Activated gamma-delta T cell treated with anti-CD3 and anti-CD28 coated beads, Interleukin-2, amount 50 U/mL, for 16 hours (primary cell): ENCODE measurements around the gene NFIB.

Experiments used
- DNase-seq: peaks from one replicate; pipeline ENCODE4 v3.0.0-alpha.2; 2020; ENCODE audit warnings: low read depth

NFIB gene

GRCh38 chr9:14313951-14314423, at the start of gene NFIB:
Gene NFIB (minus strand): TSS chr9:14314141. CDS start chr9:14313511, 630 bp downstream.
- DNase-seq, result no peak

GRCh38 chr9:14362175-14362574, 48.2 kb upstream of the NFIB start:
- DNase-seq, result no peak

GRCh38 chr9:14361074-14361473, 47.1 kb upstream of the NFIB start:
- no peak for DNase-seq

- DNase-seq, result no peak
Observed at GRCh38 chr9:14358523-14358922, 44.6 kb upstream of the NFIB start.

- DNase-seq, result no peak
Observed at GRCh38 chr9:14356351-14357265, 42.7 kb upstream of the NFIB start.

GRCh38 chr9:14354201-14354600, 40.3 kb upstream of the NFIB start:
- no peak for DNase-seq

- DNase-seq, result peak; percentile 39
Observed at GRCh38 chr9:14353222-14354056, 39.5 kb upstream of the NFIB start.

GRCh38 chr9:14352503-14352902, 38.6 kb upstream of the NFIB start:
- no peak for DNase-seq

- no peak for DNase-seq
Observed at GRCh38 chr9:14351221-14351836, 37.4 kb upstream of the NFIB start.

GRCh38 chr9:14350754-14351153, 36.8 kb upstream of the NFIB start:
- no peak for DNase-seq

GRCh38 chr9:14350349-14350728, 36.4 kb upstream of the NFIB start:
- no peak for DNase-seq

- DNase-seq, result no peak
Observed at GRCh38 chr9:14349447-14350348, 35.8 kb upstream of the NFIB start.

- no peak for DNase-seq
Observed at GRCh38 chr9:14349146-14349446, 35.2 kb upstream of the NFIB start.

- DNase-seq, result no peak
Observed at GRCh38 chr9:14348373-14349145, 34.6 kb upstream of the NFIB start.

GRCh38 chr9:14348123-14348372, 34.1 kb upstream of the NFIB start:
- no peak for DNase-seq

GRCh38 chr9:14347406-14348122, 33.6 kb upstream of the NFIB start:
- no peak for DNase-seq

GRCh38 chr9:14346811-14347405, 33.0 kb upstream of the NFIB start:
- DNase-seq, result no peak

GRCh38 chr9:14346231-14346791, 32.4 kb upstream of the NFIB start:
- DNase-seq, result no peak

GRCh38 chr9:14345354-14346230, 31.7 kb upstream of the NFIB start:
- DNase-seq, result no peak
